Cardiac muscle cell (in vitro differentiated cells and primary cell): ENCODE results near the gene FOSL2. TPM values are rescaled to one million over a fixed set of nuclear protein-coding genes. Genes with fewer than 3 reads are reported as not detected.

ENCODE experiments used
- DNase-seq, 2 donors: peaks; one replicate each; pipeline versions ENCODE4 v3.0.0 to v3.0.0-alpha.2; 2010 to 2017; ENCODE audit warnings: low read depth in 1 of 2, low spot score in 1 of 2
- H3K27ac ChIP-seq: fragments of 200-600 bp; sonication (generic); 2 replicates; pipeline ENCODE4 v1.5.1; 2016
- H3K27me3 ChIP-seq: fragments of 200-600 bp; sonication (generic); 2 replicates; pipeline ENCODE4 v1.6.0; 2016; ENCODE audit warnings: control low read depth
- H3K36me3 ChIP-seq: fragments of 200-600 bp; sonication (generic); 2 replicates; pipeline ENCODE4 v1.5.1; 2016; ENCODE audit warnings: control low read depth
- H3K4me1 ChIP-seq: fragments of 200-600 bp; sonication (generic); 2 replicates; pipeline ENCODE4 v1.8.1; 2017; ENCODE audit warnings: low read depth, mild to moderate bottlenecking, mixed run types
- H3K4me3 ChIP-seq: fragments of 200-600 bp; sonication (generic); 2 replicates; pipeline ENCODE4 v1.5.1; 2016; ENCODE audit warnings: mild to moderate bottlenecking
- H3K9me3 ChIP-seq: fragments of 200-600 bp; sonication (generic); 2 replicates; pipeline ENCODE4 v1.5.1; 2017; ENCODE audit warnings: low read depth, mild to moderate bottlenecking, control low read depth
- polyA plus RNA-seq: library from polyadenylated mRNA; unstranded; fragments of >200 nt; fragmentation: Nextera tagmentation; extraction: Ambion mirVana; gene quantifications from 2 replicates; pipeline ENCODE4 v1.2.1, GENCODE V29; 2016
- total RNA-seq: library from RNA; depleted of rRNA; stranded (reverse); fragments of >200 nt; gene quantifications from 2 replicates; pipeline ENCODE4 v1.2.3, GENCODE V29; 2016
- TF ChIP-seq, protein P1 (sequence below): IDR thresholded peaks from 2 replicates; pipeline ENCODE4 v1.5.1; 2012; ENCODE audit warnings: low read depth, mild to moderate bottlenecking, low read length

Gene FOSL2
- total and polyA plus RNA-seq, 2 experiments from 2014 or later, result 2.0 to 3.5 TPM

- Histone ChIP-seq H3K4me3 (no peak overlapping the region), H3K4me1 (peaks cover 20% of the 10 kb centered on the region), H3K27ac (no peak overlapping the region), H3K27me3 (no peaks in the 10 kb centered on the region), H3K9me3 (no peaks in the 10 kb centered on the region), H3K36me3 (no peaks in the 10 kb centered on the region)
- peak in 1 of 2 donors; percentile 33 for DNase-seq
- TF ChIP-seq, protein P1, sequence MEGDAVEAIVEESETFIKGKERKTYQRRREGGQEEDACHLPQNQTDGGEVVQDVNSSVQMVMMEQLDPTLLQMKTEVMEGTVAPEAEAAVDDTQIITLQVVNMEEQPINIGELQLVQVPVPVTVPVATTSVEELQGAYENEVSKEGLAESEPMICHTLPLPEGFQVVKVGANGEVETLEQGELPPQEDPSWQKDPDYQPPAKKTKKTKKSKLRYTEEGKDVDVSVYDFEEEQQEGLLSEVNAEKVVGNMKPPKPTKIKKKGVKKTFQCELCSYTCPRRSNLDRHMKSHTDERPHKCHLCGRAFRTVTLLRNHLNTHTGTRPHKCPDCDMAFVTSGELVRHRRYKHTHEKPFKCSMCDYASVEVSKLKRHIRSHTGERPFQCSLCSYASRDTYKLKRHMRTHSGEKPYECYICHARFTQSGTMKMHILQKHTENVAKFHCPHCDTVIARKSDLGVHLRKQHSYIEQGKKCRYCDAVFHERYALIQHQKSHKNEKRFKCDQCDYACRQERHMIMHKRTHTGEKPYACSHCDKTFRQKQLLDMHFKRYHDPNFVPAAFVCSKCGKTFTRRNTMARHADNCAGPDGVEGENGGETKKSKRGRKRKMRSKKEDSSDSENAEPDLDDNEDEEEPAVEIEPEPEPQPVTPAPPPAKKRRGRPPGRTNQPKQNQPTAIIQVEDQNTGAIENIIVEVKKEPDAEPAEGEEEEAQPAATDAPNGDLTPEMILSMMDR, result no peak
Measured at GRCh38 chr2:28365158-28365557, 27.5 kb upstream of the FOSL2 start.

DNA sequence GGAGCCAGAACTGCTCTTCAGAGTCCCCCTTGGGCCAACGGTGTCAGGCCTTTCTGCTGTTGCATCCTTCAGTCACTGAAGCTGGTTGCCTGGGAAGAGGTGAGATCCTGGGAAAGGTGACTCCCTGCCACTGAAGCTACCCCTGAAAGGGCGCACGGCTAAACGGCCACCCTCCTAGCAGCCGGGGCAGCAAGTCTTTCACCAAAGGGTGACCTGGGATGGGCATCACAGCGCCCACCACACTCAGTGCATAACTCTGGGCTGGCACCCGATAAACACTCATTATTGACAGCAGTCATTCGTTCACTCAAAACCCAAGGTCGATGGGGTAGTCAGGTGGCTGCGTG, 26.5 kb upstream of the FOSL2 start:
- Histone ChIP-seq H3K27ac (no peak overlapping the region), H3K4me1 (peaks cover 20% of the 10 kb centered on the region), H3K27me3 (no peaks in the 10 kb centered on the region), H3K36me3 (no peaks in the 10 kb centered on the region), H3K9me3 (no peaks in the 10 kb centered on the region), H3K4me3 (no peak overlapping the region)
- TF ChIP-seq, protein P1, result no peak
- no peak for DNase-seq

DNA sequence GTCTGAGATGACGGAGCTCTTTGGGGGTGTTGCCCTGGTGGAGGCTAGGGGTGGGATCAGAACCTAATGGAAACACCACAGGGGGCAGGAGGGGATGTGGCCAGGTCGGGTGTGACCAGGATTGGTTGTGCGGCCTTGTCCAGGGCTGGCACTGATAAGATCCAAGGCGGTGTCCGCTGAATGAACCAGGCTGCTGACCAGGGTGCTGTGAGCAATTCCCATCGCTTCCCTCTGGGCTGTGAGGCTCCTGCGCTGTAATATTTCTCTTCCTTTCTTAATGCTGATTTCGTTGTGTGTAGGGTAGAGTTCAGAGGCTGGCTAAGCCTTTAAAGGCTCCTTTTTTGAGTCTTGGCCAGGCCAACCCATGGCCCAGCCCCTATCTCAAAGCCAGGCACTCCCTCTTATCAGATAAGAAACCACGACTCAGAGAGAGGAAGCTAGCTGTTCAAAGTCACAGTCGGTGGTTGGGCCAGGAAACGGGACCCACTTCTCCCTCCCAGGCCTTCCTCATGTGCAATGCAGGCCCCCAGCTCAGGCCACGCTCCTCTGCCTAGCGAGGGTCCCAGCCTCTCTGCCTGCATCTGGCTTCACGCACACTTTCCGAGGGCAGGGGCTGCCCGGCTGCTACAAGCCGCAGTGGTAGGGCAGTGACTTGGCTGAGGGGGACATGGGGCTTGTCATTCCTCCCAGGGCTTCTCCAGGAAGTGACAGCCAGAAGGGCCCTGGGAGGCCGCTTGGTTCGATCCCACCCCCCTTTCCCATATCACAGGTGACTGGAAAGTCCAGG, 26.0 kb upstream of the FOSL2 start:
- Histone ChIP-seq H3K9me3 (no peaks in the 10 kb centered on the region), H3K27me3 (no peaks in the 10 kb centered on the region), H3K36me3 (no peaks in the 10 kb centered on the region), H3K4me1 (peaks cover 20% of the 10 kb centered on the region), H3K27ac (peak overlapping the region; percentile 67), H3K4me3 (no peak overlapping the region)
- peak; percentile 34 to 83 for DNase-seq
- TF ChIP-seq, protein P1, result no peak

- TF ChIP-seq, protein P1, result no peak
- Histone ChIP-seq H3K4me3 (no peak overlapping the region), H3K9me3 (no peaks in the 10 kb centered on the region), H3K27me3 (no peaks in the 10 kb centered on the region), H3K27ac (no peak overlapping the region), H3K4me1 (peaks cover 16% of the 10 kb centered on the region), H3K36me3 (no peaks in the 10 kb centered on the region)
- DNase-seq, result no peak
Measured at GRCh38 chr2:28367667-28368356, 24.8 kb upstream of the FOSL2 start.

DNA sequence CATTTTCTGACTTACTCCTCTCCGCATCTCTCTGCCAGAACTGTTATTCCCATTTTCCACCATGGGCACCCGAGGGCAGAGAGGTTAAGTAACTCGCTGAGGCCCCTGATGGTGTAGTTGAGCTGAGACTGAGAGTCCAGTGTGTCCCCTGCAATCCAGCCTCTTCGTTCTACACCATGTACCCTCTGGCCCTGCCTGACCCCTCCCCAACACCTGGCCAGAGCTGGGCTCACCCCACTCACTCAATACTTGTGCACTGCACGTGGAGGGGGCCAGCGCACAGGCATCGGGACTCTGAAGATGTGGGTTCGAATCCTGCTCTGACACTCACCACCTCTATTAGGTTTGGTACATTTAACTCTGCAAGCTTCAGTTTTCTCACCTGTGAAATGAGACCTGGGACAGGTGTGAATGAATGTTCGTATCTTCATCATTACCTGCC, 24.3 kb upstream of the FOSL2 start:
- H3K4me3 ChIP-seq, result no peak overlapping the region
- TF ChIP-seq, protein P1, result no peak
- H3K27ac ChIP-seq, result no peak overlapping the region
- no peaks in the 10 kb centered on the region for H3K9me3 ChIP-seq
- H3K27me3 ChIP-seq, result no peaks in the 10 kb centered on the region
- H3K4me1 ChIP-seq, result peaks cover 12% of the 10 kb centered on the region
- H3K36me3 ChIP-seq, result no peaks in the 10 kb centered on the region
- DNase-seq, result no peak
